C4-2B (cell line): Measurements from ENCODE around the gene RBFA.

Experiments
- H3K27ac ChIP-seq: fragments of 450-650 bp; 2 replicates; pipeline ENCODE4 v1.5.1; 2017
- CTCF ChIP-seq: fragments of 450-650 bp; conservative IDR thresholded peaks from 2 replicates; pipeline ENCODE4 v1.5.1; 2017; ENCODE audit warnings: mild to moderate bottlenecking
- ZFX ChIP-seq: fragments of 450-650 bp; IDR thresholded peaks from 2 replicates; pipeline ENCODE4 v1.6.1; 2017

Gene RBFA

GRCh38 chr18:80076379-80076778 lies 42.1 kb downstream of the RBFA start:
- H3K27ac ChIP-seq, result no peak overlapping the region
- no peak for TF ChIP-seq CTCF
- TF ChIP-seq ZFX, result no peak

- H3K27ac ChIP-seq, result no peak overlapping the region
- TF ChIP-seq ZFX, result no peak
- no peak for TF ChIP-seq CTCF
Observed at GRCh38 chr18:80077873-80078272, 43.6 kb downstream of the RBFA start.
